SK-N-MC (cell line): ENCODE results near the gene KAZN.

ENCODE experiments used
- DNase-seq: peaks from one replicate; pipeline ENCODE4 v3.0.0-alpha.2; 2011; ENCODE audit warnings: low read depth, low spot score
- H3K27ac ChIP-seq: fragments of 200-600 bp; sonication (generic); 2 replicates; pipeline ENCODE4 v1.5.1; 2016; ENCODE audit warnings: mixed run types
- H3K36me3 ChIP-seq: fragments of 200-600 bp; sonication (generic); 2 replicates; pipeline ENCODE4 v1.6.1; 2017; ENCODE audit warnings: antibody characterized with exemption, low read length, mixed read lengths; ENCODE audit not compliant: insufficient read depth
- H3K4me3 ChIP-seq: fragments of 200-600 bp; sonication (generic); 2 replicates; pipeline ENCODE4 v1.5.1; 2016
- H3K9ac ChIP-seq: fragments of 200-600 bp; sonication (generic); 2 replicates; pipeline ENCODE4 v1.8.0; 2017; ENCODE audit warnings: mixed run types, mixed read lengths; ENCODE audit not compliant: insufficient read length
- H3K9me3 ChIP-seq: fragments of 200-600 bp; sonication (generic); 2 replicates; pipeline ENCODE4 v1.6.1; 2017; ENCODE audit warnings: low read depth, mild to moderate bottlenecking, antibody characterized with exemption, low read length, moderate library complexity, mixed read lengths
- EZH2 ChIP-seq: fragments of 200-600 bp; sonication (generic); IDR thresholded peaks from one replicate; pipeline ENCODE4 v1.6.1; 2017; ENCODE audit warnings: antibody characterized with exemption
- FOXP2 ChIP-seq: optimal IDR thresholded peaks from 2 replicates; pipeline ENCODE3; 2011; ENCODE audit warnings: mild to moderate bottlenecking, moderate library complexity; ENCODE audit not compliant: insufficient read depth; ENCODE audit errors: extremely low read length, control extremely low read depth
- POLR2AphosphoS5 ChIP-seq: IDR thresholded peaks from 2 replicates; pipeline ENCODE4 v1.6.1; 2012; ENCODE audit warnings: mild to moderate bottlenecking, low read depth, low read length, borderline replicate concordance

Gene KAZN

GRCh38 chr1:14777516-14778506, 179.3 kb downstream of the KAZN start:
- H3K36me3 ChIP-seq, result no peaks in the 10 kb centered on the region
- no peak overlapping the region for H3K9ac ChIP-seq
- TF ChIP-seq POLR2AphosphoS5 (no peak), EZH2 (no peak), FOXP2 (no peak)
- H3K27ac ChIP-seq, result no peak overlapping the region
- H3K4me3 ChIP-seq, result no peak overlapping the region
- H3K9me3 ChIP-seq, result no peaks in the 10 kb centered on the region
- DNase-seq, result no peak

GRCh38 chr1:14778541-14778897, 180.0 kb downstream of the KAZN start:
- Histone ChIP-seq H3K9ac (no peak overlapping the region), H3K27ac (no peak overlapping the region), H3K36me3 (no peaks in the 10 kb centered on the region), H3K9me3 (no peaks in the 10 kb centered on the region), H3K4me3 (no peak overlapping the region)
- no peak for DNase-seq
- TF ChIP-seq FOXP2, result no peak
- no peak for TF ChIP-seq EZH2
- TF ChIP-seq POLR2AphosphoS5, result no peak

- H3K9ac ChIP-seq, result no peak overlapping the region
- H3K27ac ChIP-seq, result no peak overlapping the region
- TF ChIP-seq EZH2 (no peak), FOXP2 (no peak), POLR2AphosphoS5 (no peak)
- no peak overlapping the region for H3K4me3 ChIP-seq
- no peaks in the 10 kb centered on the region for H3K36me3 ChIP-seq
- no peak for DNase-seq
- no peaks in the 10 kb centered on the region for H3K9me3 ChIP-seq
Measured at GRCh38 chr1:14778898-14779865, 180.7 kb downstream of the KAZN start.

DNA sequence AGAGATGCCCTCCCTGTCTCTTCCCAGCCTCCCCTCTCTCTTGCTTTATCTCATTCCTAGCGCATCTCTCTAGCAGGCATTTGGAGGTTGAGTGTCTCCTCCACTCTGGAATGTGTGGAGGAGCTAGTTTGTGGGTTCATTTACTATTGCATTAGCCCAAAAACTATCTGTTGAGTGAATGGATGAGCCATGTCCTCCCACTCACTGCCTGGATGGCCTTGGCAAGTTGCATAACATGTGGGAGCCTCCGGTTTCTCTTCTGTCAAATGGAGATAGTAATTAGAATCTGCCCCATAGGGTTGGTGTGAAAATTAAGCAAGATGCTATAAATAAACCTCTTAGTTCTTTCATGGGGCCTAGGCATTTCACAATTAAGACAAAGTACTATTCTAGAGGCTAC, 181.8 kb downstream of the KAZN start:
- TF ChIP-seq EZH2 (no peak), POLR2AphosphoS5 (no peak), FOXP2 (no peak)
- Histone ChIP-seq H3K27ac (no peak overlapping the region), H3K4me3 (no peak overlapping the region), H3K9ac (no peak overlapping the region), H3K36me3 (no peaks in the 10 kb centered on the region), H3K9me3 (no peaks in the 10 kb centered on the region)
- DNase-seq, result no peak

- no peak overlapping the region for H3K9ac ChIP-seq
- H3K27ac ChIP-seq, result no peak overlapping the region
- no peak for TF ChIP-seq POLR2AphosphoS5
- no peak for TF ChIP-seq EZH2
- TF ChIP-seq FOXP2, result no peak
- H3K9me3 ChIP-seq, result no peaks in the 10 kb centered on the region
- no peaks in the 10 kb centered on the region for H3K36me3 ChIP-seq
- DNase-seq, result no peak
- H3K4me3 ChIP-seq, result no peak overlapping the region
Measured at GRCh38 chr1:14781811-14782210, 183.3 kb downstream of the KAZN start.

DNA sequence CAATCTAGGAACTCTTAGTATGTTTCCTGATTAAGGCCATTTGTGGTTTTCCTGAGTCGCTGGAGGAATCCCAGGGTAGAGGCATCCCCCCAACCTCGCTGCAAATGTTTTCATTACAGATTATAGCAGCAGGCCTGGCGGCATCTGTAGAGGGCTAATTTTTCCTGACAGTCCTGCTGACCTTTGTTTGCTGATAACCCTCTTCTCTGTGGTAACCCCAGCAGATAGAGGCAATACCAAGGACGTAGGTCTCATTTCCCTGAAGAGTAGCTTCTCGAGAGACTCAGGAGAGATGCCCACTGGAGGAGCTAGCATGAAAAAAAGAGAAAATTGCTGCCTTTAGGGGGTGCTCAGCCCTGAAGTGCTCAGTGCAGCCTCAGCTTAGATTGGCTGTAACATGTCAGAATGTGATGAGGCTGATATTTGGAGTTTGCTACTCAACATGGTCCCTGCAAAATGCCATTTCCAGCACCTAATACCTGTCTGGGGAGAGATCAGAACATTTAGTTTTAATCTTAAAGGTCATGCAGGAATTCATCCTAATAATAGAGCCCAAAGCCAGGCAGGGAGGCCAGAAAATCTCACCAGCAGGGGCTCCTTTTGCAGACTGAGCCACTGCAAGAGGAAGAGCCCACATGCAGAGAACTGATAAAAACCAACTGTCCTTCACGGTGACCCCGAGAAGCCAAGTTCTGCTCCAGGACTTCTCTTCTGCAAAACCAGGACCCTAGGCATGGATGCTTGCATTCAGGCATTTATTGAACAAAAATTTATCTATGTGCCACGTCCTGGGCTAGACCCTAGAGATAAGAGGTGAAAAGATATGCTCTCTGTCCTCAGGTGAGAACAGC, 184.5 kb downstream of the KAZN start:
- Histone ChIP-seq H3K36me3 (no peaks in the 10 kb centered on the region), H3K4me3 (no peak overlapping the region), H3K9ac (no peak overlapping the region), H3K27ac (no peak overlapping the region), H3K9me3 (no peaks in the 10 kb centered on the region)
- DNase-seq, result no peak
- TF ChIP-seq FOXP2, result no peak
- no peak for TF ChIP-seq POLR2AphosphoS5
- no peak for TF ChIP-seq EZH2

GRCh38 chr1:14783592-14783886, 185.1 kb downstream of the KAZN start:
- H3K27ac ChIP-seq, result no peak overlapping the region
- H3K36me3 ChIP-seq, result no peaks in the 10 kb centered on the region
- H3K9ac ChIP-seq, result no peak overlapping the region
- H3K4me3 ChIP-seq, result no peak overlapping the region
- no peaks in the 10 kb centered on the region for H3K9me3 ChIP-seq
- no peak for DNase-seq
- TF ChIP-seq EZH2 (no peak), FOXP2 (no peak), POLR2AphosphoS5 (no peak)
